GM21526 (cell line): Measurements from ENCODE around the gene LLGL2.

ENCODE experiments used
- ATAC-seq: cut with Tn5 transposase; IDR thresholded peaks from one replicate; pipeline ENCODE4 v1.9.1; 2021; ENCODE audit warnings: moderate library complexity; ENCODE audit not compliant: unreplicated experiment, low FRiP score

Gene LLGL2

DNA sequence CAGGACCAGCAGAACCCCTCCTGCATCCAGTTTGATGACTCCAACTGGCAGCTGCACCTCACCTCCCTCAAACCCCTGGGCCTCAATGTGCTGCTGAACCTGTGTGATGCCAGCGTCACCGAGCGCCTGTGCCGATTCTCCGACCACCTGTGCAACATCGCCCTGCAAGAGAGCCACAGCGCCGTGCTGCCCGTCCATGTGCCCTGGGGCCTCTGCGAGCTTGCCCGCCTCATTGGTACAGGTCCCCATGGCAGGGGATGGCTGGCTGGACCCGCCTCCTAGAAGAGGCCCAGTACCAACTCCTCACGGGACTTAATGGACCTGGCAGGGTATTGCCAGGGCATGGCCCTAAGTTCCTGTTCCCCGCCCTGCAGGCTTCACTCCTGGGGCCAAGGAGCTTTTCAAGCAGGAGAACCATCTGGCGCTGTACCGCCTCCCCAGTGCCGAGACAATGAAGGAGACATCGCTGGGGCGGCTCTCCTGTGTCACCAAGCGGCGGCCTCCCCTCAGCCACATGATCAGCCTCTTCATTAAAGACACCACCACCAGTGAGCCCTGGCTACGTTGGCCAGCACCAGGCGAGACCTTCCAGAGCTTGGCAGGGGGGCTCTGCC lies 32.8 kb upstream of the LLGL2 start:
- no peak for ATAC-seq

DNA sequence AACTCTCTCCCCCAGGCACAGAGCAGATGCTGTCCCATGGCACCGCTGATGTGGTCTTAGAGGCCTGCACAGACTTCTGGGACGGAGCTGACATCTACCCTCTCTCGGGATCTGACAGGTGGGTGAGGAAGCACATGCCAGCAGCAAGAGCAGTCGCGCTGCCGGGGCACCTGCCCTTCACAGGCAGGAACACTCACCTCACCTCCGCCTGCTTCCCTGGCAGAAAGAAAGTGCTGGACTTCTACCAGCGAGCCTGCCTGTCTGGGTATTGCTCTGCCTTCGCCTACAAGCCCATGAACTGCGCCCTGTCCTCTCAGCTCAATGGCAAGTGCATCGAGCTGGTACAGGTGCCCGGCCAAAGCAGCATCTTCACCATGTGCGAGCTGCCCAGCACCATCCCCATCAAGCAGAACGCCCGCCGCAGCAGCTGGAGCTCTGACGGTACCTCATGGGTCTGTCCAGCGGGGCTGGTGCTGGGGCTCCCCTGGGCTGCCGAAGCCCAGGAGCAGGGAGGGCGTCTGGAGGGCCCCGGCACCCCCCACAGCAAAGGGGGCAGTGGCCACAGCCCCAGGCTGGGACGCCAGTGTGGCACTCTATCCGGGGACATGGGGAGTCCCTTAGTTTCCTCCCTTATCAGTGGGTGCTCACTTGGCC lies 31.9 kb upstream of the LLGL2 start:
- no peak for ATAC-seq

DNA sequence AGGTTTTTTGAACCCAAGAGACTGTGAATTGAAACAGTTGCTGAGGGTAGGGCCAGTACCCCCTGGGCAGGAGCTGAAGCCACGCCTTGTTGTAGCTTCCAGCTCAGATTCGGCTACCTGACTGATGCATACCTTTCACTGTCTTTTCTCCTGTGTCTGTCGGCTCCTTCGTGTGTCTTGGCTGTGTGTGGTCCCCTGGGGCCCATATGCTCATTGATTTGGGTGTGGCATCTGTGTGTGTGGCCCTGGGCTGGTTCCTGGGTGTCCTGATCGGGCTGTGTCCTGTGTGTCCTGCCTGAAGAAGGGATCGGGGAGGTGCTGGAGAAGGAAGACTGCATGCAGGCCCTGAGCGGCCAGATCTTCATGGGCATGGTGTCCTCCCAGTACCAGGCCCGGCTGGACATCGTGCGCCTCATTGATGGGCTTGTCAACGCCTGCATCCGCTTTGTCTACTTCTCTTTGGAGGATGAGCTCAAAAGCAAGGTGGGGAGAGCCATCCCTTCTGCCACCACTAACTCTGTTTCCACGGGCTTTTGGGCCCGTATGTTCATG lies 31.1 kb upstream of the LLGL2 start:
- no peak for ATAC-seq

DNA sequence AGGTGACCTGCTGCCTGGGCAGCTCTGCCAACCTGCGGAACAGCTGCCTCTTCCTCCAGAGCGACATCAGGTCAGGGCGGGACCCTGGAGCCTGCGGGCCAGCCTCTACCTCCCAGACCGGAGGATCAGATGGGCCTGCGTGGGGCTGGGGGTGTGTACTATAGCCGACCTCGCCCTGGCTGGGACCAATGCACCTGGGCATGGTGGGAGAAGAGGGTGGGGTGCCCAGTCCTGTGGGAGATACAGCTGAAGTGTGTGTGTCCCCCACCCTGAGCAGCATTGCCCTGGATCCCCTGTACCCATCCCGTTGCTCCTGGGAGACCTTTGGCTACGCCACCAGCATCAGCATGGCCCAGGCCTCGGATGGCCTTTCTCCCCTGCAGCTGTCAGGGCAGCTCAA lies 29.5 kb upstream of the LLGL2 start:
- ATAC-seq = no peak

DNA sequence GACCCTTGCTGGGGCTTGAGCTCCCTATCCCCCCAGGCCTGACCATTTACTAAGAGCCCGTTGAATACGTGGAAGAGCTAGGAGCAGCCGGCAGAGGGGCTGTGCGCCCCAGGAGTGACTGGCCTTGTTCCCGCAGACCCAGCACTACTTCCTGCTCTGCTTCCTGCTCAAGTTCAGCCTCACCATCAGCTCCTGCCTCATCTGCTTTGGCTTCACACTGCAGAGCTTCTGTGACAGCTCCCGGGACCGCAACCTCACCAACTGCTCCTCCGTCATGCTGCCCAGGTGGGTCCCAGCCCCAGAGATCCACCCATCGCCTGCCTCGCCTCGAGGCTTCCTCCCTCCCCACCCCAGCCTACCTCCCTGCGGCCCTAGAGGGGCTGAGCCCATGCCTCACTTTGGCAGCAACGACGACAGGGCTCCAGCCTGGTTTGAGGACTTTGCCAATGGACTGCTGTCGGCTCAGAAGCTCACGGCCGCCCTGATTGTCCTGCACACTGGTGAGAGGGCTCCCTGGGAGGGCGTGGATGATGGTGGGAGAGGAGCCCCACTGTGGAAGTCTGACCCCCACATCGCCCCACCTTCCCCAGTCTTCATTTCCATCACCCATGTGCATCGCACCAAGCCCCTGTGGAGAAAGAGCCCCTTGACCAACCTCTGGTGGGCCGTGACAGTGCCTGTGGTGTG lies 27.3 kb upstream of the LLGL2 start:
- ATAC-seq = no peak

DNA sequence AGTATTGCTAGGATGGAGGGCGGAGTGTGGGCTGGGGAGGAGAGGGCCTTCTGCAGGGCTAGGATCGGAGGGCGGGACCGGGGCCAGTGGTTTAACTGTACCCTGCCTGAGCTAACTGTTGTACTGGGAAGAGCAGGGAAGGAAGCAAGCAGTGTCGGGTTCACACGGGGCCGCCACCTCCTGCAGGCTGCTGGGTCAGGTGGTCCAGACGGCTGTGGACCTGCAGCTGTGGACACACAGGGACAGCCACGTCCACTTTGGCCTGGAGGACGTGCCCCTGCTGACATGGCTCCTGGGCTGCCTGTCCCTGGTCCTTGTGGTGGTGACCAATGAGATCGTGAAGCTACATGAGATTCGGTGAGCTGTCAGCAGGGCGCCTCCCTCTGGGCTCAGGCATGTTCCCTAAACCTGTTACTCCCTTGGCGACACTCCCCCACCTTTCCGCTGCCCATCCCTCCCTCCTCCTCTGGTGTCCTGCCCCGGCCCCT lies 26.7 kb upstream of the LLGL2 start:
- ATAC-seq = no peak

DNA sequence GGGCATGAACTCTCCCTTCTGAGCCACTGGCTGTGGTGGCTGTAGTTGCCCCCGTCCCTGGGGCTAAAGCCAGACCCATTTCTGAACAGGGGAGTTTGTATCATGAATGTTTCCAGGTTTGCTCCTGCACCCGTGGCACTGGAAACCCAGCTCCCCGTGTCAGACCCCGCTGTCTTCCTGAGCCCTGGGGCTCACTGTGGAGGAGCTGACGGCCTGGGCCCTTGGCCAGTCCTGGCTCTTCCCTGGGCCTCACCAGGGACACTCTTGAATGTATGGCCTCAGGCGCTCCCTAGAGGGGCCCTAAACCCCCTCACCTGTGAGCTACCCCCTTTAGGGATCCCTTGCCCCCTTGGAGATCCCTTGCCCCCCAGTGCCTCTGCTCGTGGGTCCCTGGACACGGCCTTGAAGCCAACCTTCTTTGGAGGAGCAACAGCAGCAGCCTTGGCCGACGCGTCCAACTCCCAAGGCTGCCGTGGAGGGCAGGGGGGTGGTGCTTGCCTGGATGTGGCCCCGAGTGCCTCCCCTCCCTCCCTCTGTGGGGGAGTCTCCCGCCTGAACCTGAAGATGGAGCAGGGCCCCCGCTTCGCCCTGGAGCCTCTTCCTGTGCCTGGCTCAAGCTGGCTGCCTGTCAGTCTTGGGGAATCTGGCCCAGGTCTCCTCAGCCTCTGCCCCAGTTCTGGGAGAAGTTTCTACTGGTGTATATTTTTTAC lies 26.0 kb upstream of the LLGL2 start:
- ATAC-seq = no peak

DNA sequence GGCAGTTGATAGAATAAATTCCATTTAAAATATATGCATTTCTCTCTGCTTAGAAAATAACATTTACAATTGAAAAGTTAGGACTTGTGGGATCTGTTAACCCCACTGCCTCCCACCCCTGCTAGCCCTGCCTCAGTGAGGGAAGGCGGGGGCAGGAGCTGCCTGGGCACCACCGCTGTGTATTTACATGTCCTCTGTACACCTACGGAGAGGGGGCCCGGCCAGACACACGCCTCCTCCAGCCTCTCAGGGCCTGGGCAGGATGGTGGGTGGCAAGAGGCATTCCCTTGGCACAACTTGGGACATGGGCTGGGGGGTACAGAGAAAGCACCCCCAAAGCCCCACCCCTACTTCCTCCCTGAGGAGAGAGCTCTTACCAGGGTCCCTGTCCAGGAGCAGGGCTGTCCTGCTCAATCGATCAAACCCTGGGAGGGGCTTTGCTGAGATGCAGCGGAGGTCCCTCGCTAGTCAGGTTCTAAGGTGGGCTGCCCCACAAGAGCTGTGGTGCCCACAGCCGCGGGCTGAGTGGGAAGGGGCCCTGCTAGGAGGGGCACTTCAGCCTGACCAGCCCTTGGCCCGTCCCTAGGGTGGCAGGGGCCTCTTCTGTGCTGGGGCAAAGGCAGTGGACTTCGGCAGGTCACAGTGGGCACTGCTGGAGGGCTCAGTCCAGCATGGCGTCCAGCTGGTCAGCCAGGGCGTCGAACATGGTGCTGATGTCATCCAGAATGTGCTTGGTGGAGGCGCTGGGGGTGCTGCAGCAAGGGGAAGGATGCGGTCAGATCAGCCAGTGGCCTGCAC lies 24.9 kb upstream of the LLGL2 start:
- no peak for ATAC-seq

DNA sequence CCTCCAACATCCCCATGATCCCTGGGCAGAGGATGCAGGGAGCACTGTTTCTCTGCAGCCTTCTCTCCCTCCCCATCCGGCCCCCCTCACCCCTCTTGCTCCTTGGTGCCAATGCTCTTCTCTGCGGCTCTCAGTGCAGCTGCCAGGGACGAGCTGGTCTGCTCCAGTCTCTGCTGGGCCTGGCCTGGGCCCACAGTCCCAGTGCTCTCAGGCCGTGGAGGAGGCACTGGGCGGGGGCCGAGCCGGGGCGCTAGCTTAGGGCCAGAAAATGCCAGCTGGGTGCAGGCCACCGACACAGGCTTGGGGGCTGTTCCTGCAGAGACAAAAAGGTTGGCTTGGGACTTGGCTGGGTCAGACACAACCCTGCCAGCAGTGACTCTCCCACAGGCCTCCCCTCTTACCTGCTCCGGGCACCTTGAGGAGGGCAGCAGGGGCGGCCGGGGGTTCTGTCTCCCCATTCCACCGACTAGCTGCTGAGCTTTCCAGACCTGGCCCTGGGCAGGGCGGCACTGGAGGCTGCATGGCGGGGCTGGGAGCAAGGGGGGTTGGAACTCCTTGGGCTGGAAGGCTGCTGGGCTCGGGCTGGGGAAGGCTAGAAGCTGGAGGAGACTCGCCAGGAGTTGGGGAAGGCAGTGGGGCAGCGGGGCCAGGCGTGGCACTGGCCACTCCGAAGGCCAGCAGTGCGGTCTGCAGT lies 24.0 kb upstream of the LLGL2 start:
- ATAC-seq = no peak

DNA sequence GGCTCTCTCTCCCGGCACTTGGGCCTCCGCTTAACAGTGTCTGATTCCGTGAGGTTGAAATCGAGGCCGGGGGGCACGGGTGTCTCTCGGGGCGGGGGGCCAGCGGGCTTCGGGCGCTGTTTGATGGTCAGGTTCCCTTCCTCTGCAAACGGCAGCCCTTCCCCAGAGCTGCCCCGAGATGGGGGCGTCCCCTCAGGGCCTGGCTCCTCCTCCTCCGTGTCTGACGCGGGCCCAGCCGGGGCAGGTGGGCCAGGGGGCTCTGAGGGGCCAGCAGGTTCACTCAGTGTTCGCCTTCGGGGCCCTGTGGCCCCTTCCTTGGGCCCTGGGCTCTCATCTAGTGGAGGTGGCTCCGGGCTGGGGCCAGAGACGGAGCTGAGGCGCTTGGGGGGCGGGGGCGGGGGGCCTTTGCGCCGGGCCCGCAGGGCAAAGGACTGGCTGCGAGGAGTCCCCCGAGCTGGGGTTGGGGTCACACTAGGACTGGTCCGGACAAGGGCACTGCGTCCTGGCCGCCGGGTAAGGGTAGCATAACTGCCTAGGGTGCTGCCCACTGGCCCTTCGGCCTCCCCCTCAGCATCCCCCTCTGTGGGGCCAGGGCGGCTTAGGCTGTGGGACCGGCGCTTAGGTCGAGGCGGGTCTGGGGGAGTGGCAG lies 23.3 kb upstream of the LLGL2 start:
- no peak for ATAC-seq

DNA sequence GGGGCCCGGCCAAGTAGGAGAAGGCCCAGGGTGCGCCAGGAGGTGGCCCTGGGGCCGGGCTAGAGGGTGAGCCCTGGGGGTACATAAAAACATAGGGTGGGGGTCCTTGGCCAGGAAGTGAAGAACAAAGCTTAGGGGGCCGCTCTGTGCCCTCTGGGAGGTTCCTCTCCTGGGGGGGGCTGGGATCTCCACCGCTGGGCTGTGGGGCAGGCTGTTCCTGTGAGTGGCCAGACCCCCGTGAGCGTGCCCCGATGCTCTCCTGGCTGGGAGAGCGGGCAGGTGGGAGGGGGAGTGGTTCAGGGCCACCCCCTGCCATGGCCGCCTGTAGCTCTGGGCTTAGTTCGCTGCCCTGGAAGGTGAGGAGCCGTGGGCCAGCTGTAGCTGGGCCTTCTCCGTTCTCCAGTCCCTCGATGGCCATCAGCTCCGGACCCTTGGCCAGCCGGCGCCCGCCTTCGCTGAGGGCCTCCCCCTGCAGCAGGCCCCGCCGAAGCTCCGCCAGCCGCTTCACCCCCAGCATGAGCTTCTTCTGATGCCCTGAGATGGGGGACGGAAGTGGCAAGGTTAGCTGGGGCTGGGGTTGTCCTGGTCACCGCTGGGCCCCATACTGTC lies 22.7 kb upstream of the LLGL2 start:
- ATAC-seq = no peak

DNA sequence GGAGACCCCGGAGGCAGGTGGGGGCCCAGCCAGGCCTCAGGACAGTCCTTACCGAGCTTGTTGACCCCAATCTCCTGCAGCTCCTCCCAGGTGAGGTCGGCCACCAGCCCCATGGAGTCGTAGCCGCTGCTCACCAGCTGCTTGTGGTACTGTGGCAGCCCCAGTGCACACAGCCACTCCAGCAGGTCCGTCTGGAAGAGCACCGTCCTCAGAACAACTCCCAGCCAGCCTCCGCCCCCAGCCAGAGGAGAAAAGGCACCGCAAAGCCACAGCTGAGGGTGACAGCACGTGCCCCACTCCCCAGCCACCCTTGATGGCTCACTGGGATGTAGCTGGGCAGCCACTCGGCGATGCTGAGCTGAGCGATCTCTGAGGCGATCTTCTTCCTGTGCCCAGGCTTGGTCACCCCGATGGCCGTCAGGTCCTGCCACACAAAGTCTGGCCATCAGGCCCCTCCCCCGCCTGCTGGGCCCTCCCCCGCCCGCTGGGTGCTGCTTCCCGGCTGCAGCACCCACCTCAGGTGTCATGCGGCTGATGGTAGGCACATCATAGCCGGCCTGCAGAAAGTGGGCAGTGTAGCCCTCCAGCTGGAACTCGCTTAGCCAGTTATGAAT lies 22.1 kb upstream of the LLGL2 start:
- no peak for ATAC-seq

DNA sequence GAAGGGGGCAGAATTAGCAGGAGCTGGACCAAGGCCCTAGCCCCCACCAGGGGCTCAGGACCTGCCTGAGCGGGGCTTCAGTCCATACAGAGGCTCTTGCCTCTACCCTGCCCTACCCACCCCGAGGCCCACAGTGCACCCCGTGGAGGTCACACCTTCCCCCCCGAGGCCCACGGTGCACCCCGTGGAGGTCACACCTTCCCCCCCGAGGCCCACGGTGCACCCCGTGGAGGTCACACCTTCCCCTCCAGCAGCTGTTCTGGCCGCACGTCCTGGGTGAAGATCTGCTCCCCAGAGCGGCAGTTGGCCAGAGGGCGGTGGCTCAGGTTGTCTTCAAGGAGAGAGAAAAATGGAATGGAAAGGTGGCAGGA lies 21.5 kb upstream of the LLGL2 start:
- no peak for ATAC-seq

DNA sequence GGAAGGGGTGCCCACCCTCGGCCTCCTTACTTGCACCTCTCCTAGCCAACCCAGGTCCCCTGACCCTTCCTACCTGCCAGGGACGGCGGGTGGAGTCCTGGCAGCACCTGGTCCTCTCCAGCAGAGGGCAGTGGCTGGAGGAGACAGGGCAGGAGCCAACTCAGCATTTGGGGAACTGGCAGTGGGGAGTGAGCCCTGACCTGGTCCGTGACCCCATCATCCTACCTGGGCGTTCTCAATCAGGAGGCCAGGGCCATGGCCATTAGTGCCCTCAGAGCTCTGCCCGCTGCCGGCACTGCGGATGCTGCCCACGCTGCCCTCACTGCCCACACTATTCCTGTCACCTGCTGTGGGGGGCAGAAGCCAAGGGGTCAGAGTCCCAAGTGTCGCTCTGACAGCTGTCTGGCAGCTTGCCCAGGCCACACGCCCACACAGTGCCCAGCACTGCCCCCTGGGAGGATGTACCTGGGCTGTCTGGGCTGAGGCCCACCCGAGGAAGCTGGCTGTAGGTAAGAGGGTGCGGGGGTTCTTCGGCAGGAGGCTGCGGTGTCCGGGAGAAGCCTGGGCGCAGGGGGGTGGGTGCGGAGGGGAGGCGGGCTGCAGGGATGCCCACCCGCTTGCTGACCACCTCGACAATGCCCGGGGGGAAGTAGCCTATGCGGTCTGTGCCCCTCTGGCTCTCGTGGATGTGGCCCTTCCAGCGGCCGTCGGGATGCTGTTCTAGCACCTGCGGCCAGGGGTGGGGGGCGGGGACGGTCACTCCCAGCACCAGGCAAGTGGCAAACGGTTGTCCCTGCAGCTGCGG lies 20.9 kb upstream of the LLGL2 start:
- ATAC-seq = no peak

DNA sequence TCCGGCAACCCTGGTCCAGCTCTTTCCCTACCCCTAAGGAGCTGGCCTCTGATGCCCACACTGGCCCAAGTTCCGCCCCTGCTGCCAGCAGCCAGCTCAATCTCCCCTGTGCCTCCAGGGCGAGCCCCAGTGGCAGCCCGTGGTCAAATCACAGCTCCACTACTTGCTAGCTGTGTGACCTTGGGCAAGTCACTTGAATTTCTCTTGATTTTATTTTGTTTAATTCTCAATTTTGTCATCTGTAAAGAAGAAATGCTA lies 20.4 kb upstream of the LLGL2 start:
- ATAC-seq = no peak

DNA sequence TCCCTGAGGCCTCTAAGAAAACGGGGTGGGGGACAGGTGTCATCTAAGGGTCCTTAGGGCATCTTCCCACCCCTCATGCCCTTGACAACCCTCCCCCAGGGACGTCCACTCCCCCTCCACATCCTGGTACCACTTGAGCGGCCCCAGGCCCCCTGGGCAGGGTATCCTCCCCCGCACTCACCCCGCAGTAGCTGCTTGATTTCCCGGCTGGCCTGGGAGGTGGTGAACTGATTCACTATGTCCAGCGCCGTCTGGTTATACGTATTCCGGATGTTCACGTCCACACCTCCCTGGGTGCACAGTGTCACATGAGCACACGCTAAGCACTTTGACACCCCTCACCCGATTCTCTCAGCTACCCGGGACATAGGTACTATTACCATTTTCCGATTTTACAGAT lies 19.9 kb upstream of the LLGL2 start:
- ATAC-seq = no peak

DNA sequence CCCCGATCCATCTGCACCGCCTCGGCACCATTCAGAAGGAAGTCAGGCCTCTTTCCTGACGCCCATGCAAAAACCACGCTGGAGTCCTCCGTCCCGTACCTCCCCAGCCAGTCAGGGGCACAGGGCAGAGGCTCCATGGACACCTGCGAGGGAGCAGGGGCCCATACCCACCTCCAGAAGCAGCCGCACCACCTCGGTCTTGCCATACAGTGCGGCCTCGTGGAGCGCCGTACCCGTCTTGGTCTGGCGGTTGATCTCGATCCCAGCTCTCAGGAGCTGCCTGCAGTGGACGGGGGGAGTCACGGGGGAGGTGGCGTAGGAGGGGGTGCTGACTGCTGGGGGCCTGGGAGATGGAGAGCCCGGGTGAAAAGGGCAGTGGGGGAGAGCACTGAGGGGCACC lies 19.4 kb upstream of the LLGL2 start:
- ATAC-seq = no peak

DNA sequence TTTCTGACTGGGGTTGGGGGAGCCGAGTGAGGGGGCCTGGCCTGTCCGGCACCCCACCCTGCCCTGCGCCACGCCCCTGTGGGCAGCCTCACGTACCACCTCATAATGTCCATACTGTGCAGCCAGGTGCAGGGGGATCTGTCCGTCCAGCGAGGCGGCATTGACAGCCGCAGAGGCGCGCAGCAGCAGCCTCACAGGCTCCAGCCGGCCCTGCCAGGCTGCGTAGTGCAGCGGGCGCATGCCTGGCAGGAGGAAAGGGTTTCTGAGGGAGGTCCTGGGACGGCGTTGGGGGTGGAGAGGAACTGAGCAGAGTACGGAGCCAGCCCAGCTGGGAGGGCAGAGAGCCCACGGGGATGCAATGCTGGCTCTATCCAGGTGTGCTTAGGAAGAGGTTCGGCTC lies 18.6 kb upstream of the LLGL2 start:
- ATAC-seq = no peak
